ENCODE data around the gene SLC9A2.

Gene SLC9A2, protein sequence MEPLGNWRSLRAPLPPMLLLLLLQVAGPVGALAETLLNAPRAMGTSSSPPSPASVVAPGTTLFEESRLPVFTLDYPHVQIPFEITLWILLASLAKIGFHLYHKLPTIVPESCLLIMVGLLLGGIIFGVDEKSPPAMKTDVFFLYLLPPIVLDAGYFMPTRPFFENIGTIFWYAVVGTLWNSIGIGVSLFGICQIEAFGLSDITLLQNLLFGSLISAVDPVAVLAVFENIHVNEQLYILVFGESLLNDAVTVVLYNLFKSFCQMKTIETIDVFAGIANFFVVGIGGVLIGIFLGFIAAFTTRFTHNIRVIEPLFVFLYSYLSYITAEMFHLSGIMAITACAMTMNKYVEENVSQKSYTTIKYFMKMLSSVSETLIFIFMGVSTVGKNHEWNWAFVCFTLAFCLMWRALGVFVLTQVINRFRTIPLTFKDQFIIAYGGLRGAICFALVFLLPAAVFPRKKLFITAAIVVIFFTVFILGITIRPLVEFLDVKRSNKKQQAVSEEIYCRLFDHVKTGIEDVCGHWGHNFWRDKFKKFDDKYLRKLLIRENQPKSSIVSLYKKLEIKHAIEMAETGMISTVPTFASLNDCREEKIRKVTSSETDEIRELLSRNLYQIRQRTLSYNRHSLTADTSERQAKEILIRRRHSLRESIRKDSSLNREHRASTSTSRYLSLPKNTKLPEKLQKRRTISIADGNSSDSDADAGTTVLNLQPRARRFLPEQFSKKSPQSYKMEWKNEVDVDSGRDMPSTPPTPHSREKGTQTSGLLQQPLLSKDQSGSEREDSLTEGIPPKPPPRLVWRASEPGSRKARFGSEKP

DNA sequence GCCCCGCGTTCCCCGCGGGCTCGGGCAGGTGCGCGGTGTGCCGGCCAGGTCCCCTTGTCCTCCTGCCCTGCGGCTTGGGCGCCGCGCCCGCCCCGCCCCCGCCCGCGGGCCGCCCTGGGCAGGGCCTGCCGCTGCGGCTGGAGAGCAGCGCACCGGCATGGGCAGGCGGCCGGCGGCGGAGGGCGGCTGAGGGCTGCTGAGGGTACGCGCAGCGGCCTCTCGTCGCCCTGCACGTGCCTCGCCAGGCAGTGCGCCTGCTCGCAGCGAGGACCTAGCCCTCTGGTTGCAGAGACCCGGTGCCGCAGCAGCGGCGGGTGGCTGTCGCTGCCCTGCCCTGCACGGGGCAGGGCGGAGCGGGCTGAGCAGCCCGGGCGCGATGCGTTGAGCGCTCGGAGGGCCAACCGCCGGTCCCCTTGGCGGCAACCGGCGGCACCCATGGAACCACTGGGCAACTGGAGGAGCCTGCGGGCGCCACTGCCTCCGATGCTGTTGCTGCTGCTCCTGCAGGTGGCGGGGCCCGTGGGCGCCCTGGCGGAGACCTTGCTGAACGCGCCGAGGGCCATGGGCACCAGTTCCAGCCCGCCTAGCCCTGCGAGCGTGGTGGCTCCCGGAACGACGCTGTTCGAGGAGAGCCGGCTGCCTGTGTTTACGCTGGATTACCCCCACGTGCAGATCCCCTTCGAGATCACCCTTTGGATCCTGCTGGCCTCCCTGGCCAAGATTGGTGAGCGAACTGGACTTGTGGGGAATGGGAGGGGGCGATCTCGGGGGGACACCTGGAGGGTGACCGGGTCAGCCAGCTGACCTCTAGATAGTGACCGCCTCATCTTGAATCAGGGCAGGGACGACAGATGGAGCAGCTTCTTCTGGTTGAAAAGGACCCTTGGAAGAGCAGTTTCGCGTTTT is at the start of gene SLC9A2:
TSS of gene SLC9A2 (plus strand) at position 140 of the 906 bp plus-strand sequence. CDS start at position 436, 296 bp downstream.
- peak; percentile 22 for DNase-seq
- in situ Hi-C loops (cut with MboI; ENCODE audit: low pct_unique_long_range_greater_than_20kb, low sequenced_read_pairs): no loop called here

DNA sequence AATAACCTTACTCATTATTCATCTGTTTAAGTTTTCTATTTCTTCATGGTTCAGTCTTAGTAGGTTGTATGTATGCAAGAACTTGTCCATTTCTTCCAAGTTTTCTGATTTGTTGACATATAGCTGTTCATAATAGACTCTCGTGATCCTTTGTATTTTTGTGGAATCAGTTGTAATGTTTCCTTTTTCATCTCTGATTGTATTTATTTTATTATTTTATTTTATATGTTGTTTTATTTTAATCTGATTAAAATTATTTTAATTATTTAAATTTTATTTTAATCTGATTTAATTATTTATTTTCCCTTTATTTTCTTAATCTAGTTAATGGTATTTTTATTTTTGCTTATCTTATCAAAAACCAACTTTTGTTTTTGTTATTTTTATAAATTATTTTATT is 43.5 kb upstream of the SLC9A2 start:
- in situ Hi-C loops (cut with MboI; ENCODE audit: low pct_unique_long_range_greater_than_20kb, low sequenced_read_pairs): no loop called here

GRCh38 chr2:102578376-102578775 is 41.0 kb upstream of the SLC9A2 start:
- no peak for DNase-seq
- in situ Hi-C loops (cut with MboI; ENCODE audit: low pct_unique_long_range_greater_than_20kb, low sequenced_read_pairs): no loop called here

More for the DNA sequence above, 43.5 kb upstream of the SLC9A2 start:
- DNase-seq: no peak

- no peak for DNase-seq
- in situ Hi-C loops (cut with MboI; ENCODE audit: low pct_unique_long_range_greater_than_20kb, low sequenced_read_pairs): no loop called here
Measured at GRCh38 chr2:102581911-102582310, 37.4 kb upstream of the SLC9A2 start.

DNA sequence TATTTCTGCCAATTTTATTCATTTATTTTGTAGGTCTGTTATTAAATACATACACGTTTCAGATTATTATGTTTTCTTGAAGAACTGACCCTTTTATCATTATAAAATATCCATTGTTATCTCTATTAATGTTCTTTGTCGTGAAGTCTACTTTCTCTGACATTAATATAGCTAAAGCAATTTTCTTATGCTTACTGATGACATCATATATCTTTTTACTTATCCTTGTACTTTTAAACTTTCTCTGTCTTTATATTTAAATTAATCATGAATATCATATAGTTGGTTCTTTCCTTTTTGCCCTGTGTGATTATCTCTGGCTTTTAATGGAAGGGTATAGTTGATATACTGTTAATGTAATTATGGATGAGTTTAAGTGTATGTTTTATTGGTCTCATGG is 36.5 kb upstream of the SLC9A2 start:
- DNase-seq: no peak
- in situ Hi-C loops (cut with MboI; ENCODE audit: low pct_unique_long_range_greater_than_20kb, low sequenced_read_pairs): no loop called here

- DNase-seq: no peak
- in situ Hi-C loops (cut with MboI; ENCODE audit: low pct_unique_long_range_greater_than_20kb, low sequenced_read_pairs): no loop called here
Measured at GRCh38 chr2:102585847-102586404, 33.4 kb upstream of the SLC9A2 start.

DNA sequence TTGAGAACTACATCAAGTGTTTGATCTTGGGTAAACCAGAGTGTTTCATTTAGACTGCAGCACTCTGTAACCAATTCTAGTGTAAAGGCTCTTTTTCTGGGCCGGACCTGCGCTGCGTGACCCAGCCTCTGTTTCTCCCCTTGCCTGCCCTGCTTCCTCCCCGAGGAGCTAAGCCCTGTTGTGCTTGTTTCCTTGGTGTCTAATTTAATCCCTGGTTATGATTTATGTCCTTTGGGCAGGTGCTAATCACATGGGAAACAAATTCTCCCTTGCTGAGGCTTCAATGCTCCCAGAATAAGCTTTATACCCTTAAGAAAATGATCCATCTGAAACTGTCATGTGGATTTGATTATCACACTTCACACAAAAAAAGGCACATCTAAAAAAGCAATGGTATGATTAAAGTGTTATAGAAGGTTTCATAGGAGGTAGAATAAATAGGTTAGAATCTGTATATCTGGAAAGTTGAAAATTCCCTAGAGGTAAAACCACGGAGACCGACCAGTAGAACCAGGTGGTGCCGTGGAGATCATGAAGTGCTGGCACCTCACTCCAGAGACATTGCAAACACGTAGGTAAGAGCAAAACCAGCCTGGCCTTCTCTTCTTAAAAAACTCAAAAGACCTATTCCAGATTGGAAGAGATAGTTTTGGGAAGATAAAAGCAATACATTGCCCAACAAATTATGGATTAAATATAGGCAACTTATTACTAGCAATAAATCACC is 31.0 kb upstream of the SLC9A2 start:
- no peak for DNase-seq
- in situ Hi-C loops (cut with MboI; ENCODE audit: low pct_unique_long_range_greater_than_20kb, low sequenced_read_pairs): no loop called here

GRCh38 chr2:102589444-102589843 is 29.9 kb upstream of the SLC9A2 start:
- in situ Hi-C loops (cut with MboI; ENCODE audit: low pct_unique_long_range_greater_than_20kb, low sequenced_read_pairs): no loop called here
- no peak for DNase-seq

GRCh38 chr2:102591491-102592045 is 27.8 kb upstream of the SLC9A2 start:
- in situ Hi-C loops (cut with MboI; ENCODE audit: low pct_unique_long_range_greater_than_20kb, low sequenced_read_pairs): no loop called here
- DNase-seq: no peak

DNA sequence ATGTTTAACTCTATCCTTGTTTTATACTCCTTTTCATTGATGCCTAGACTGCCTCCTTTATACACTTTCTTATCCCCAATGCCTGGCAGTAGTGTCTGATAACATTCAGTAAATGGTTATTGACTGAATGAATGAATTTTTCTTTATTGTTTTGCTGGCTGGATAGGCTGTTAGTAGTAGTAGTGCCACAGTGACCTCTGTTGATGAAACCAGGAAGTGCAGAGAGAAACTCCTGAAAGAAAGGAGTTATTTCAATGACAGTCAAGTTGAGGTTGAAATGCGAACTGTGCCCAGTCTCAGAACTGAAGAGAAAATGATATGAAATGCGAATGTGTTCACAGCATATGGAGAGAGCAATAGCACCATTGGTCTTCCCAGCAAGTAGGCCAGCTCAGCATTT is 26.8 kb upstream of the SLC9A2 start:
- in situ Hi-C loops (cut with MboI; ENCODE audit: low pct_unique_long_range_greater_than_20kb, low sequenced_read_pairs): no loop called here
- DNase-seq: peak; percentile 58

- in situ Hi-C loops (cut with MboI; ENCODE audit: low pct_unique_long_range_greater_than_20kb, low sequenced_read_pairs): no loop called here
- no peak for DNase-seq
Measured at GRCh38 chr2:102593516-102593915, 25.8 kb upstream of the SLC9A2 start.

DNA sequence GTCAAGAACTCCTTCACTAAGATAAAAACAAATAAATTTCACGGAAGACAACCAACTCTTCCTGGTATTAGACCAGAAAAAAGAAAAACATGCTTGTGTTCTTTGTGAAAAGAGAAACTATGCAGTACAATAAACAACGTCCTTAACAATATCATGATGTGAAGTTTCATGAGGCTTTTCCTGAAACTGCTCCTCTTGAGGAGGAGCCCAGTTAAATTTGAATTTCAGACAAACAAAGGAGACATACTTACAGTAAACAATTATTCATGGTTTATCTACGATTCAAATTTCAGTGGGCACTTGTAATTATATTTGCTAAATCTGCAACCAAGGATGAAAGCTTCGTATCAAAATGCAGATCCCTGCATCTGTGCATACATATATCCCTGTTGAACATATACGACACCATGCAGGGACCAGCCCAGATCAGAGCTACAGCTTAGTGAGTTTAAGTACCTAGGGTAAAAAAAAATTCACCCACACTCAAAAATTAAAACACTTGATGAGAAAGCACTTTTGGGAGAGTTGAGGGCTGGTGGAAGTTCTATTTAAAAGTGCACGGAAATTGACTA is 24.8 kb upstream of the SLC9A2 start:
- DNase-seq: no peak
- in situ Hi-C loops (cut with MboI; ENCODE audit: low pct_unique_long_range_greater_than_20kb, low sequenced_read_pairs): no loop called here

DNA sequence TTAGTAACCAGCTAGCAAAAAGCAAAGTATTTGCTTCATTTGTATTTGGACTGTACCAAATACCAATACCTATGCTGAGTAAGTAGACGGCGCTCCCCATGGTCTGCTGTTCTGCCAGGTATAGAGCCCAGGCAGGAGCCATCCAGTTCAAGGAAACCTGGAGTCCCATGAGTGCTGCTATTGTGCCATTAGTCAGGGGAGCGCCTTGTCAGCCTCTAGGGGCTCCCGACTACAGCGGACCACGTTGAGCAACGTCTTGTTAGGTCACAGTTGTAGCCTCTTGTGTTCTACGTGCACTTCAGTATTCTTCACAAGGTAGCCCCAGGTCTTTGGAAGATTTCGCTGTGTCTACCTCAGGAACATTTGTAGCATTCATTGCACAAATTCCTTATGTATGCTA is 21.6 kb upstream of the SLC9A2 start:
- DNase-seq: no peak
- in situ Hi-C loops (cut with MboI; ENCODE audit: low pct_unique_long_range_greater_than_20kb, low sequenced_read_pairs): no loop called here

- in situ Hi-C loops (cut with MboI; ENCODE audit: low pct_unique_long_range_greater_than_20kb, low sequenced_read_pairs): no loop called here
- no peak for DNase-seq
Measured at GRCh38 chr2:102599486-102599885, 19.9 kb upstream of the SLC9A2 start.

DNA sequence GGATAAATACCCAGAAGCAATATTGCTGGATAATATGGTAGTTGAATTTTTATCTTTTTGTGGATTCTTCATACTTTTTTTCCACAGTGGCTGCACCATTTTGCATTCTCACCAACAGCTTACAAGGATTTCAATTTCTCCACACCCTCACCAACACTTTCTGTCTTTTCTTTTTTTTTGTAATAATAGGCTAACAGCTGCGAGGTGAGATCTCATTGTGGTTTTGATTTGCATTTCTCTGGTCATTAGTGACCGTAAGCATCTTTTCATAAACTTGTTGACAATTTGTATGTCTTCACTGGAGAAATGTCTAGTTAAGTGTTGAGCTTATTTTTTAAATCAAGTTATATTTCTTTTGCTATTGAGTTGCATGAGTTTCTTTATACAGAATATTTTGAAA is 17.6 kb upstream of the SLC9A2 start:
- in situ Hi-C loops (cut with MboI; ENCODE audit: low pct_unique_long_range_greater_than_20kb, low sequenced_read_pairs): no loop called here
- no peak for DNase-seq

- in situ Hi-C loops (cut with MboI; ENCODE audit: low pct_unique_long_range_greater_than_20kb, low sequenced_read_pairs): no loop called here
- peak; percentile 30 for DNase-seq
Measured at GRCh38 chr2:102603904-102604303, 15.4 kb upstream of the SLC9A2 start.

- in situ Hi-C loops (cut with MboI; ENCODE audit: low pct_unique_long_range_greater_than_20kb, low sequenced_read_pairs): no loop called here
- no peak for DNase-seq
Measured at GRCh38 chr2:102604769-102605168, 14.6 kb upstream of the SLC9A2 start.

DNA sequence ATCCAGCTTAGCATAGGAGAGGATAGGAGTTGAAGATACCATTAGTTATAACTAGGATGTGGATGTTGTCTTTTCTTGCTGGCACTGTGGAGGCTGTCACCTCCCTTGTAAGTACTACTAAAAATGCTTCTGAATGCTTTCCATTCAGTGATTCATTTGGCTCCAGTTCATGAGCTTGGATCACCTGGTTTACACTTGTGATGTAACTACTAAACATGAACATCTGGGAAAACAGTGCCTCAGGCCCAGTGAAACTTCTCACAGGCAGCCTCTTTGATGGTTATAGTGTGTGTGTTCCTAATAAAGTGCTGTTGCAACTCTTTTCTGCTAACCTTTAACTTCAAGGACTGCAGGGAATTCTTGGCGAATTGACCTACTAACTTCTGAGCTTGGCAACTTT is 13.0 kb upstream of the SLC9A2 start:
- in situ Hi-C loops (cut with MboI; ENCODE audit: low pct_unique_long_range_greater_than_20kb, low sequenced_read_pairs): no loop called here
- DNase-seq: no peak

Measured in KBM-7 (cell line).